Measurements from ENCODE around the gene APBB3.

DNA sequence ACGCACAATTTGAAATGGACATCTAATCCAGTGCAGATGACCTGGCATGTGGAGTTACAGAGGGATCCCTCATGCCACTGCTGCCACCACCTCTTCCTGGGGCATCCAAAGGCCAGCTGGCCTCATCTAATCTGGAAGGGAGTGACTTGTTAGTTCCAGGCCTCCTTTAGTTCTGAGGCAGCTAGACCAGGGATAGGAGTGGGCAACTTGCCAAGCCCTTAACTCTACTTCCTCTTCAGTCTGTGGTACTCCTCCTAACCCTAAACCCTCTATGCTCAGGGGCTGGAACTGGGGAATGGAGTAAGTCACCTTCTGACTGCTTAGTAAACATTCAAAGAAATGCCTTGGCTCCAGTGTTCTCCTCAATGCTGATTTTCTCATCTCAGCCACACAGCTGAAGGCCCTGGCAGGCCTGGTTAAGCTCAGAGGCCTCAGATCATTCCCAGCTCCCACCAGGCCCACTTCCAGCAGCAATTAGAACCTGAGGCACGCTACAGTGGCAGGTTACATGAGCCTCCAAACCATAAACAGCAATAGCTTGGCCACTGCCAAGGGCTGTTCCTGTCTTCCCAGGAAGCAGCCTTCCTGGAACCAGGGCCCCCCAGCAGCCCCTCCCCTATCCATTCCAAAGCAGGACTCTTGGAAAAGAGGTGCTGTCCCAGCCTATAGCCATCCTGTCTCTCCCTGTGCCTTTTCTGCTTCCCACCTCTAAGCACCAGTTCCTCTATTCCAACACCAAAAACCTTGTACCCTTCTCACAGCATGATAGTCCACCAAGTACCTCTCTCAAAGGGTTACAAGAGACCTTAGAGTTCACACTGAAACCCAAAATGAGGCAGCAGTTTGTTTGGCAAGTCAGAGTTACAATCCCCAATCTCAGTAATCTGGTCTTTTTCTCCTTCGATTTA, 14.9 kb downstream of the APBB3 start:
- TF ChIP-seq POLR2AphosphoS5 (IDR thresholded peaks at IDR 0.05; ENCODE audit: low read depth, low read length) (peak; percentile 45; the same call in 1 of the 2 replicates), SIN3A (IDR thresholded peaks at IDR 0.05; ENCODE audit: borderline replicate concordance, insufficient read depth, low read length) (no peak)
